Lung (tissue), 12 donors: ENCODE data around the gene TWNK. TPM values are rescaled to one million over a fixed set of nuclear protein-coding genes. Genes with fewer than 3 reads are reported as not detected.

Experiments used
- ATAC-seq: fragments of 200-7000 bp; cut with Tn5 transposase; one replicate; pipeline ENCODE4 v1.9.1; 2020; ENCODE audit warnings: moderate number of reproducible peaks; ENCODE audit not compliant: insufficient read depth, low FRiP score
- DNase-seq, 3 donors: peaks; one replicate each; pipeline ENCODE4 v3.0.0-alpha.2; 2013 to 2017
- H3K27ac ChIP-seq, 2 donors: one replicate each; pipeline ENCODE4 v1.5.1; 2013; ENCODE audit warnings: mild to moderate bottlenecking in 2 of 2, moderate library complexity in 2 of 2, control low read depth in 1 of 2, inconsistent platforms in 1 of 2, low read depth in 1 of 2, low read length in 1 of 2
- H3K27me3 ChIP-seq, 3 donors: one replicate each; pipeline ENCODE4 v1.5.1; 2013; ENCODE audit warnings: low read length in 2 of 3; ENCODE audit not compliant: control insufficient read depth in 3 of 3, insufficient read depth in 3 of 3
- H3K36me3 ChIP-seq, 4 donors: one replicate each; pipeline ENCODE4 v1.5.1; 2013; ENCODE audit warnings: low read length in 4 of 4, mild to moderate bottlenecking in 1 of 4, moderate library complexity in 1 of 4; ENCODE audit not compliant: control insufficient read depth in 4 of 4, insufficient read depth in 4 of 4
- H3K4me1 ChIP-seq, 5 donors: one replicate each; pipeline ENCODE4 v1.5.1; 2013; ENCODE audit warnings: low read length in 5 of 5, mild to moderate bottlenecking in 2 of 5, moderate library complexity in 1 of 5; ENCODE audit not compliant: control insufficient read depth in 5 of 5, insufficient read depth in 5 of 5
- H3K4me3 ChIP-seq: one replicate; pipeline ENCODE4 v1.5.1; 2013; ENCODE audit warnings: mild to moderate bottlenecking, control low read depth, moderate library complexity
- H3K9ac ChIP-seq, 2 donors: one replicate each; pipeline ENCODE4 v1.5.1; 2013; ENCODE audit warnings: low read length in 2 of 2, control low read depth in 1 of 2; ENCODE audit not compliant: insufficient read depth in 1 of 2
- H3K9me3 ChIP-seq, 4 donors: one replicate each; pipeline ENCODE4 v1.5.1; 2013; ENCODE audit warnings: low read length in 3 of 4, mild to moderate bottlenecking in 1 of 4, moderate library complexity in 1 of 4; ENCODE audit not compliant: control insufficient read depth in 4 of 4, insufficient read depth in 3 of 4
- CTCF ChIP-seq: IDR thresholded peaks from 2 replicates; pipeline ENCODE4 v1.5.1; 2012; ENCODE audit warnings: mild to moderate bottlenecking; ENCODE audit errors: control extremely low read depth, extremely low read depth
- WGBS, 2 donors: extraction: QIAGEN DNeasy Blood & Tissue Kit; methylation state at CpG; one replicate each; pipeline ENCODE4 v1.1.7; 2013; 5-methylcytosine and 5-hydroxymethylcytosine counted together
- polyA plus RNA-seq, 2 donors: library from polyadenylated mRNA; stranded (reverse); fragments of 200-250 nt; gene quantifications; one replicate each; pipeline ENCODE4 v1.2.1, GENCODE V29; 2013
- total RNA-seq, 2 donors: library from RNA; depleted of rRNA in 1 of 2; stranded (reverse); fragments of >200 nt in 1 of 2; gene quantifications; one replicate each; pipeline ENCODE4 v1.2.1, GENCODE V29; 2014 to 2021
- donor health status: control.
- donor health status: control.
- donor health status: Bipolar disorder and iron deficiency.
- donor health status: healthy.
- donor health status: DM: yes; HTN: yes; CAD: no.

The TWNK gene
- total and polyA plus RNA-seq, 4 donors = 3.9 to 8.3 (median 5.6) TPM

GRCh38 chr10:100979791-100980272, 7.5 kb upstream of the TWNK start:
- no peak for TF ChIP-seq CTCF
- ATAC-seq = no peak
- WGBS, 2 donors = 94 to 98% methylated on average over 16 of the region's 16 CpGs
- Histone ChIP-seq H3K4me3 (no peak overlapping the region), H3K4me1 (no peaks in the 10 kb centered on the region), H3K9me3 (no peaks in the 10 kb centered on the region), H3K36me3 (peaks cover 3 to 35% (median 30%) of the 10 kb centered on the region in 4 donors), H3K27me3 (no peaks in the 10 kb centered on the region), H3K9ac (no peak overlapping the region), H3K27ac (no peak overlapping the region)
- no peak for DNase-seq

GRCh38 chr10:100980311-100980710, 7.0 kb upstream of the TWNK start:
- no peak for TF ChIP-seq CTCF
- H3K4me3 ChIP-seq = no peak overlapping the region
- 90% methylated on average over 2 of the region's 2 CpGs for WGBS, 2 donors
- ATAC-seq (no peak), DNase-seq (no peak)
- H3K9me3 ChIP-seq = no peaks in the 10 kb centered on the region
- H3K36me3 ChIP-seq = peaks cover 3 to 35% (median 31%) of the 10 kb centered on the region in 4 donors
- H3K27me3 ChIP-seq = no peaks in the 10 kb centered on the region
- no peak overlapping the region for H3K27ac ChIP-seq
- no peak overlapping the region for H3K9ac ChIP-seq
- H3K4me1 ChIP-seq = no peaks in the 10 kb centered on the region

- Histone ChIP-seq H3K27me3 (no peaks in the 10 kb centered on the region), H3K9me3 (no peaks in the 10 kb centered on the region), H3K4me3 (no peak overlapping the region), H3K4me1 (no peaks in the 10 kb centered on the region), H3K36me3 (peaks cover 3 to 35% (median 31%) of the 10 kb centered on the region in 4 donors), H3K27ac (no peak overlapping the region), H3K9ac (no peak overlapping the region)
- DNase-seq = no peak
- WGBS, 2 donors = 94 to 99% methylated on average over 7 of the region's 7 CpGs
- no peak for ATAC-seq
- no peak for TF ChIP-seq CTCF
Measured at GRCh38 chr10:100980711-100981110, 6.6 kb upstream of the TWNK start.

GRCh38 chr10:100981178-100981772, 6.1 kb upstream of the TWNK start:
- DNase-seq (no peak), ATAC-seq (no peak)
- peaks cover 3 to 38% (median 35%) of the 10 kb centered on the region in 4 donors for H3K36me3 ChIP-seq
- H3K27ac ChIP-seq = no peak overlapping the region
- peaks cover 0 to 4% (median 0%) of the 10 kb centered on the region in 5 donors for H3K4me1 ChIP-seq
- TF ChIP-seq CTCF = no peak
- H3K9ac ChIP-seq = no peak overlapping the region
- 88 to 94% methylated on average over 5 of the region's 5 CpGs for WGBS, 2 donors
- H3K4me3 ChIP-seq = no peak overlapping the region
- no peaks in the 10 kb centered on the region for H3K27me3 ChIP-seq
- no peaks in the 10 kb centered on the region for H3K9me3 ChIP-seq
